Spleen (tissue), 7 donors: ENCODE data around the gene MDGA2.

ENCODE experiments used
- CTCF ChIP-seq, 11 experiments: fragments of 200-600 bp in 7 of 11; fragments of 450-650 bp in 4 of 11; sonication (generic) in 4 of 11; IDR thresholded peaks in 8 of 11; conservative IDR thresholded peaks in 3 of 11; 1 replicate in 7 of 11; 2 replicates in 4 of 11; pipeline versions ENCODE4 v1.4.0 to v1.8.0; 2016 to 2021; ENCODE audit warnings: antibody characterized with exemption in 11 of 11, inconsistent platforms in 4 of 11, mild to moderate bottlenecking in 1 of 11
- POLR2A ChIP-seq, 3 donors: fragments of 450-650 bp; IDR thresholded peaks; one replicate each; pipeline ENCODE4 v1.5.1; 2017; ENCODE audit warnings: antibody characterized with exemption in 3 of 3, mild to moderate bottlenecking in 1 of 3
- donor health status: DM: no; HTN: no; CAD: no; lungs with moderate emphysema.
- donor health status: DM: no; HTN: no; CAD: no.
- donor health status: DM: no; HTN: no; CAD: no.

- TF ChIP-seq POLR2A (IDR thresholded peaks at IDR 0.05) (no peak), CTCF (IDR thresholded peaks at IDR 0.05 in 8 of 11, conservative IDR thresholded peaks at IDR 0.05 in 3 of 11) (no peak)
These were observed 401.5 kb downstream of the MDGA2 start for GRCh38 chr14:47273939-47274338.
